Transverse colon (tissue), 4 donors: Measurements from ENCODE around the gene MYO7A. TPM values are rescaled to one million over a fixed set of nuclear protein-coding genes. Genes with fewer than 3 reads are reported as not detected.

Experiments
- DNase-seq: peaks from one replicate; pipeline ENCODE4 v3.0.0-alpha.2; 2019
- H3K27ac ChIP-seq, 4 donors: fragments of 200-600 bp; sonication (generic); 2 replicates each; pipeline ENCODE4 v1.5.1; 2016 to 2018; ENCODE audit warnings: inconsistent platforms in 4 of 4
- H3K27me3 ChIP-seq: fragments of 200-600 bp; sonication (generic); 2 replicates; pipeline ENCODE4 v1.5.1; 2017; ENCODE audit warnings: inconsistent platforms
- H3K36me3 ChIP-seq, 4 donors: fragments of 200-600 bp; sonication (generic); 2 replicates each; pipeline ENCODE4 v1.5.1; 2017 to 2019; ENCODE audit warnings: inconsistent platforms in 4 of 4
- H3K4me1 ChIP-seq, 4 donors: fragments of 200-600 bp; sonication (generic); 2 replicates each; pipeline ENCODE4 v1.5.1; 2017 to 2020; ENCODE audit warnings: inconsistent platforms in 4 of 4
- H3K4me3 ChIP-seq, 4 donors: fragments of 200-600 bp; sonication (generic); 1 replicate in 1 of 4; 2 replicates in 3 of 4; pipeline versions ENCODE4 v1.5.1 to v1.6.1; 2017 to 2019; ENCODE audit warnings: inconsistent platforms in 4 of 4
- H3K9me3 ChIP-seq, 2 donors: fragments of 200-600 bp; sonication (generic); 2 replicates each; pipeline ENCODE4 v1.5.1; 2017 to 2019; ENCODE audit warnings: inconsistent platforms in 2 of 2
- EP300 ChIP-seq: sonication (generic); formaldehyde crosslinking; IDR thresholded peaks from one replicate; pipeline ENCODE4 v1.6.1; 2017; ENCODE audit warnings: antibody characterized with exemption, low read depth
- POLR2A ChIP-seq: fragments of 450-650 bp; IDR thresholded peaks from one replicate; pipeline ENCODE4 v1.6.1; 2016; ENCODE audit warnings: antibody characterized with exemption, mild to moderate bottlenecking, moderate library complexity
- POLR2AphosphoS5 ChIP-seq, 3 donors: sonication (generic); formaldehyde crosslinking; IDR thresholded peaks; one replicate each; pipeline ENCODE4 v1.6.1; 2016; ENCODE audit warnings: antibody characterized with exemption in 3 of 3
- WGBS, 2 donors: methylation state at CpG; one replicate each; pipeline ENCODE4 v1.1.5; 2018; ENCODE audit warnings: low coverage in 1 of 2; 5-methylcytosine and 5-hydroxymethylcytosine counted together
- in situ Hi-C, 4 donors: fragments of 200-750 bp; cut with MboI; loops; one replicate each; pipeline versions ENCODE4 v1.15.0 to v1.15.1; 2017; ENCODE audit warnings: low sequenced_read_pairs in 3 of 4, low pct_ligation_motif_present in 1 of 4, low pct_unique_long_range_greater_than_20kb in 1 of 4
- intact Hi-C: fragments of 100-400 bp; cut with DNase I; formaldehyde crosslinking; loops from one replicate; pipeline ENCODE4 v1.15.1; 2023; ENCODE audit warnings: low total_unique reads
- total RNA-seq, 4 donors: library from RNA; depleted of rRNA; stranded (reverse); fragments of >200 nt; gene quantifications; one replicate each; pipeline ENCODE4 v1.1.0, GENCODE V29; 2016
- TF ChIP-seq, protein P1 (sequence below), 5 experiments: fragments of 200-600 bp in 3 of 5; fragments of 450-650 bp in 2 of 5; sonication (generic) in 3 of 5; IDR thresholded peaks; 1 replicate in 2 of 5; 2 replicates in 3 of 5; pipeline ENCODE4 v1.5.1; 2016 to 2017; ENCODE audit warnings: antibody characterized with exemption in 5 of 5, inconsistent platforms in 3 of 5, mild to moderate bottlenecking in 2 of 5, moderate library complexity in 1 of 5

The MYO7A gene
- total RNA-seq, 4 donors from 2014 or later, result 4.6 to 11.2 (median 5.5) TPM

DNA sequence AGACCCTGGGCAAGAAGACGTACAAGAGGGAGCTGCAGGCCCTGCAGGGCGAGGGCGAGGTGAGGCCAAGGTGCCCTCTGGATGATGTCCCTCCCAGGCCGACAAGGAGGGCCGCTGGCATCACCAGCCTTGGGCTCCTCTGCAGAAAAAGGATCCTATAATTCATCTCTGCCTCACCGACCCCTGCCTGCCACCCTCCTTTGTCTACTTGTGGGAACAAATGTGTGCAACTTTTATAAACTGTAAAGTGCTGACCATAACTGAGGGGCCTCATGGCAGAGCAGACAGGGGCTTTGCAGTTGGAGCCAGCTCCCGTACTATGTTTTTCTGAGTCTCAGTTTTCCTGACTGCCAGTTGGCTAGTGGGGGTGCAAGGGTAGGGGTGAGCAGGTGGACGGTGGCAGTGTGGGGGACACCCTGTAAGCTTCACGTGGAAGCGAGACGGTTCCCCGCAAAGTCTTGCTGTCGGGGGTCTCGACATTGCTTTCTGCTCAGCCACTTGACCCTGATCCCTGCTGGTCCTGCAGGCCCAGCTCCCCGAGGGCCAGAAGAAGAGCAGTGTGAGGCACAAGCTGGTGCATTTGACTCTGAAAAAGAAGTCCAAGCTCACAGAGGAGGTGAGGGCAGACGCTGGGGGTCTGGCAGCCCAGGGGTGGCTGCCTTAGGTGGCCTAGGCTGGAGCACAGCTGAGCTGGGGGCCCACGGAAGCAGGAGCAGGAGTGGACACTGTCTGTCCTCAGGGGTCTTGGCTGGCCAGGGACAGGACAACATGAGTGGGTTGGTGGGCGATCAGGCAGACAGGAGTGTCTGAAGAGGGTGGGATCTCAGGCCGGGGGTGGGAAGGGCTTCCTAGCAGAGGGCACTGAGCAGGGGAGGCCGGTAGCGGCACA is 54.7 kb downstream of the MYO7A start:
- H3K27me3 ChIP-seq, result no peaks in the 10 kb centered on the region
- WGBS, 2 donors, result 86 to 100% methylated on average over 2 to 21 of the region's 21 CpGs
- H3K9me3 ChIP-seq, result no peaks in the 10 kb centered on the region
- H3K4me1 ChIP-seq, result peaks cover 0 to 11% (median 6%) of the 10 kb centered on the region in 4 donors
- no peak for DNase-seq
- no peak overlapping the region for H3K4me3 ChIP-seq
- TF ChIP-seq POLR2AphosphoS5 (IDR thresholded peaks at IDR 0.05), result no peak
- no peak for TF ChIP-seq EP300
- TF ChIP-seq, protein P1, sequence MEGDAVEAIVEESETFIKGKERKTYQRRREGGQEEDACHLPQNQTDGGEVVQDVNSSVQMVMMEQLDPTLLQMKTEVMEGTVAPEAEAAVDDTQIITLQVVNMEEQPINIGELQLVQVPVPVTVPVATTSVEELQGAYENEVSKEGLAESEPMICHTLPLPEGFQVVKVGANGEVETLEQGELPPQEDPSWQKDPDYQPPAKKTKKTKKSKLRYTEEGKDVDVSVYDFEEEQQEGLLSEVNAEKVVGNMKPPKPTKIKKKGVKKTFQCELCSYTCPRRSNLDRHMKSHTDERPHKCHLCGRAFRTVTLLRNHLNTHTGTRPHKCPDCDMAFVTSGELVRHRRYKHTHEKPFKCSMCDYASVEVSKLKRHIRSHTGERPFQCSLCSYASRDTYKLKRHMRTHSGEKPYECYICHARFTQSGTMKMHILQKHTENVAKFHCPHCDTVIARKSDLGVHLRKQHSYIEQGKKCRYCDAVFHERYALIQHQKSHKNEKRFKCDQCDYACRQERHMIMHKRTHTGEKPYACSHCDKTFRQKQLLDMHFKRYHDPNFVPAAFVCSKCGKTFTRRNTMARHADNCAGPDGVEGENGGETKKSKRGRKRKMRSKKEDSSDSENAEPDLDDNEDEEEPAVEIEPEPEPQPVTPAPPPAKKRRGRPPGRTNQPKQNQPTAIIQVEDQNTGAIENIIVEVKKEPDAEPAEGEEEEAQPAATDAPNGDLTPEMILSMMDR (IDR thresholded peaks at IDR 0.05), result no peak
- TF ChIP-seq POLR2A, result no peak
- intact Hi-C loops (loop anchor here (10.0 kb wide), 2 partner anchors 58 to 138 kb away; partner anchors contain the start of gene MYO7A), in situ Hi-C loops (loop anchor here in 3 of 4 donors (10.0 to 25.0 kb wide), 4 partner anchors 48 to 355 kb away; partner anchors contain the start of gene B3GNT6 (in 1 of the 3))
- no peak overlapping the region for H3K27ac ChIP-seq
- H3K36me3 ChIP-seq, result no peaks in the 10 kb centered on the region

DNA sequence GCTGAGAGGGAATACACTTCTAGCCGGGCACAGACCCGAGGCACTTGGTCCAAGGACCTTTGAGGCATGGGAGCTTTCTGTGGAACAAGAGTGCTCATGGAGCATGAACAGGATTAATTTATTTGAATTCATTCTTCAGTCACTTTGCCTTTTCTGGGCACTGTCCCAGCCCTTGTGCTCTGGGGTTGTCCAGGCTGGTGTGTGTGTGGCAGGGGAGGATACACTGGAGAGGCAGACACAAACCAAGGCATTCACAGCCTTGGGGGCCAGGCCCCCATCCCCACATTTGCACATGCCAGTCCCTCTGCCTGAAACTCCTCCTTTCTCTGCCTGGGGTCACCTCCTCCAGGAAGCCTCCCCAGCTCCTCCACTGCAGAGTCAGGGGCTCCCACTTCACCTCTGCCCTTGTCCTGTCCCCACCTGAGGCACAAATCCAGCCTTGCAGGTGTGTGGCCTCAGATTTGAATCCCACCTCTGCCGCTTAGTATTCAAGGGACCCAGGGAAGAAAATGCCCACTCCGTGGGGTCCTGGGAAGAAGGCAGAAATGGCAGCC is 55.5 kb downstream of the MYO7A start:
- intact Hi-C loops (loop anchor here (10.0 kb wide), 2 partner anchors 59 to 139 kb away; partner anchors contain the start of gene MYO7A), in situ Hi-C loops (loop anchor here in 3 of 4 donors (10.0 to 25.0 kb wide), 4 partner anchors 49 to 354 kb away; partner anchors contain the start of gene B3GNT6 (in 1 of the 3))
- H3K4me3 ChIP-seq, result no peak overlapping the region
- H3K4me1 ChIP-seq, result peaks cover 0 to 18% (median 9%) of the 10 kb centered on the region in 4 donors
- 80 to 100% methylated on average over 2 to 4 of the region's 4 CpGs for WGBS, 2 donors
- H3K27ac ChIP-seq, result no peak overlapping the region
- DNase-seq, result no peak
- no peaks in the 10 kb centered on the region for H3K9me3 ChIP-seq
- H3K36me3 ChIP-seq, result no peaks in the 10 kb centered on the region
- no peak for TF ChIP-seq POLR2A
- no peak for TF ChIP-seq EP300
- TF ChIP-seq POLR2AphosphoS5 (IDR thresholded peaks at IDR 0.05), result no peak
- TF ChIP-seq, protein P1 (IDR thresholded peaks at IDR 0.05), result no peak
- no peaks in the 10 kb centered on the region for H3K27me3 ChIP-seq

DNA sequence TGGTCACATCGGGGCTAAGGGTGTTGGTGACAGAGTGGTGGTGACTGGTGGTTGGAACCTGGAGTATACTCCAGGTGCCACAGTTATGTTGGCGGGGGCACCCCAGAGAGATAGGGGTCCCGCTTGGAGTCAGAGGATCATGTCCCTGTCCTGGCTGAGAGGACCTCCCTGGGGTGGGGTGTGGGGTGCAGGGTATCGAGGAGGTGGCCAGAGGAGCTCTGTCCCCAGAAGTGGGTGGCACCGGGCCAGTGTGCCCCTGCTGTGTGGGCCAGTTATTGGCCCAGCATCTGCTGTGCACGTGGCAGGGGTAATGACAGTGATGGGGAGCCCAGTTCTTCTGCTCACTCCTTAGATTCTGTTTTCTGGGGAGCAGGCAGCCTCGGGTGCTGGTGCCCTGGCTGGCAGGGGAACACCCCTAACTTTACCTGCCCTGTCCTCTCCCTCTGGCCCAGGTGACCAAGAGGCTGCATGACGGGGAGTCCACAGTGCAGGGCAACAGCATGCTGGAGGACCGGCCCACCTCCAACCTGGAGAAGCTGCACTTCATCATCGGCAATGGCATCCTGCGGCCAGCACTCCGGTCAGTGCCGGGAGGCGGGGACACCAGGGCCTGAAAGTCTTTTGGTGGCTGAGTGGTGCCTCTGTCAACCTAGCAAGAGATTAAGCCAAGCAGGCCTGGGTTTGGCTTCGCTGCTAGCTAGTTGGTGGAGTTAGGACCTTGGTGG is 56.3 kb downstream of the MYO7A start:
- in situ Hi-C loops, result loop anchor here in 3 of 4 donors (10.0 to 25.0 kb wide), 4 partner anchors 49 to 353 kb away; partner anchors contain the start of gene B3GNT6 (in 1 of the 3)
- Histone ChIP-seq H3K4me1 (peaks cover 4 to 26% (median 13%) of the 10 kb centered on the region in 4 donors), H3K27ac (no peak overlapping the region), H3K4me3 (no peak overlapping the region), H3K36me3 (no peaks in the 10 kb centered on the region), H3K9me3 (no peaks in the 10 kb centered on the region), H3K27me3 (no peaks in the 10 kb centered on the region)
- no peak for DNase-seq
- intact Hi-C loops, result loop anchor here (10.0 kb wide), 2 partner anchors 59 to 139 kb away; partner anchors contain the start of gene MYO7A
- WGBS, 2 donors, result 89% methylated on average over 8 of the region's 15 CpGs; no CpG with 5 or more reads in 1 of the 2 donors
- TF ChIP-seq POLR2AphosphoS5 (IDR thresholded peaks at IDR 0.05), result no peak

DNA sequence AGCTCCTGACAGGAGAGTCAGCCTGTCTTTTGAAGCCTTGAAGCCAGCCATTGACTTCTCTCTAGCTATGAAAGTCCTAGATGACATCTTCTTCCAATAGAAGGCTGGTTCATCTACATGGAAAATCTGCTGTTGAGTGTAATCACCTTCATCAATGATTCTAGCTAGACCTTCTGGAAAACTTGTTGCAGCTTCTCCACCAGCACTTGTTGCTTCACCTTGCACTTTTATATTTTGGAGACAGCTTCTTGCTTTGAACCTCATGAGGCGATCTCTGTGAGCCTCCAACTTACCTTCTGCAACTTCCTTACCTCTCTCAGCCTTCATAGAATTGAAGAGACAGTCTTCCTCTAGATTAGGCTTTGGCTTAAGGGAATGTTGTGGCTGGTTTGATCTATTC is 58.3 kb downstream of the MYO7A start:
- Histone ChIP-seq H3K27me3 (no peaks in the 10 kb centered on the region), H3K36me3 (no peaks in the 10 kb centered on the region), H3K9me3 (no peaks in the 10 kb centered on the region), H3K4me3 (no peak overlapping the region), H3K4me1 (peaks cover 4 to 28% (median 13%) of the 10 kb centered on the region in 4 donors), H3K27ac (no peak overlapping the region)
- 93% methylated on average over 1 of the region's 1 CpG; no CpG with 5 or more reads in 1 of the 2 donors for WGBS, 2 donors
- intact Hi-C loops (loop anchor here (10.0 kb wide), 2 partner anchors 62 to 142 kb away; partner anchors contain the start of gene MYO7A), in situ Hi-C loops (loop anchor here (5.0 to 25.0 kb wide), 6 partner anchors 52 to 361 kb away; partner anchors contain the start of gene B3GNT6 (in 1 of the 4))
- DNase-seq, result no peak
- TF ChIP-seq EP300, result no peak
- TF ChIP-seq POLR2A, result no peak
- TF ChIP-seq POLR2AphosphoS5 (IDR thresholded peaks at IDR 0.05), result no peak
- TF ChIP-seq, protein P1 (IDR thresholded peaks at IDR 0.05), result no peak
